A549 (cell line): ENCODE results near the gene FAM110D. TPM values are rescaled to one million over a fixed set of nuclear protein-coding genes. Genes with fewer than 3 reads are reported as not detected.

ENCODE experiments used
- ATAC-seq, 2 experiments: fragments of 200-7000 bp in 1 of 2; fragments of >200 bp in 1 of 2; cut with Nextera tagmentation in 1 of 2; cut with Tn5 transposase in 1 of 2; 3 replicates each; pipeline versions ENCODE4 v1.8.0 to v1.9.1; 2018 to 2020; ENCODE audit warnings: mild to moderate bottlenecking in 1 of 2, moderate library complexity in 1 of 2
- CTCF ChIA-PET: fragments of 300-600 bp; sonication (Branson Sonifier 250); formaldehyde crosslinking; extraction: SDS; loops from one replicate; lab custom pipeline; 2021; ENCODE audit warnings: antibody characterized with exemption, inconsistent platforms; lab: Yijun Ruan, JAX
- POLR2A ChIA-PET: fragments of 350-600 bp; formaldehyde crosslinking; extraction: SDS; loops from one replicate; lab custom pipeline; 2021; ENCODE audit warnings: antibody characterized with exemption, inconsistent platforms; lab: Yijun Ruan, JAX
- DNase-seq, 2 experiments: peaks; one replicate each; pipeline versions ENCODE4 v3.0.0 to v3.0.0-alpha.2; 2011 to 2016; ENCODE audit warnings: low read depth in 1 of 2, low spot score in 1 of 2
- FAIRE-seq: peaks from 2 replicates; lab custom pipeline; 2011; peaks lifted over from hg19 to GRCh38; lab: Jason Lieb, UNC
- H3K27ac ChIP-seq, 2 experiments: fragments of >200 bp; sonication (Bioruptor Twin); formaldehyde crosslinking; 3 replicates each; pipeline ENCODE4 v1.5.1; 2016 to 2017
- H3K4me1 ChIP-seq: fragments of >200 bp; sonication (Bioruptor Twin); formaldehyde crosslinking; 3 replicates; pipeline ENCODE4 v1.6.1; 2016
- H3K4me2 ChIP-seq: fragments of >200 bp; sonication (Bioruptor Twin); formaldehyde crosslinking; 3 replicates; pipeline ENCODE4 v1.6.1; 2016
- H3K4me3 ChIP-seq: fragments of >200 bp; sonication (Bioruptor Twin); formaldehyde crosslinking; 3 replicates; pipeline ENCODE4 v1.5.1; 2016
- H3K9me3 ChIP-seq: fragments of >200 bp; sonication (Bioruptor Twin); formaldehyde crosslinking; 3 replicates; pipeline ENCODE4 v1.6.1; 2016
- BCL3 ChIP-seq: fragments of >200 bp; sonication (Bioruptor Twin); formaldehyde crosslinking; IDR thresholded peaks from 3 replicates; pipeline ENCODE4 v1.6.1; 2016
- BHLHE40 ChIP-seq: IDR thresholded peaks from 2 replicates; pipeline ENCODE4 v1.6.1; 2012; ENCODE audit warnings: low read depth, low read length, inconsistent platforms
- CBX2 ChIP-seq: fragments of 200-600 bp; sonication (generic); IDR thresholded peaks from 2 replicates; pipeline ENCODE4 v1.6.1; 2016; ENCODE audit warnings: low read depth, mild to moderate bottlenecking, borderline replicate concordance
- CHD4 ChIP-seq: fragments of 200-600 bp; sonication (generic); IDR thresholded peaks from 2 replicates; pipeline ENCODE4 v1.6.1; 2016; ENCODE audit warnings: antibody characterized with exemption, mild to moderate bottlenecking, borderline replicate concordance
- ELK1 ChIP-seq: fragments of 150-350 bp; IDR thresholded peaks from 2 replicates; pipeline ENCODE4 v1.6.1; 2014; ENCODE audit warnings: low read depth, mild to moderate bottlenecking, low read length
- EP300 ChIP-seq, 2 experiments: fragments of >200 bp; sonication (Bioruptor Twin); formaldehyde crosslinking; IDR thresholded peaks; 2 replicates in 1 of 2; 3 replicates in 1 of 2; pipeline ENCODE4 v1.6.1; 2016 to 2017
- ESRRA ChIP-seq: fragments of 150-350 bp; IDR thresholded peaks from 2 replicates; pipeline ENCODE4 v1.6.1; 2014; ENCODE audit warnings: mild to moderate bottlenecking, low read length, borderline replicate concordance
- FOSL2 ChIP-seq, 2 experiments: fragments of 450-650 bp in 1 of 2; fragments of >200 bp in 1 of 2; sonication (Bioruptor Twin) in 1 of 2; formaldehyde crosslinking; IDR thresholded peaks; 2 replicates each; pipeline versions ENCODE4 v1.5.0 to v1.6.1; 2016 to 2020; ENCODE audit warnings: mild to moderate bottlenecking in 1 of 2, moderate library complexity in 1 of 2
- GATA3 ChIP-seq: IDR thresholded peaks from 2 replicates; pipeline ENCODE4 v1.6.1; 2012; ENCODE audit warnings: borderline replicate concordance
- HES2 ChIP-seq: fragments of >200 bp; sonication (Bioruptor Twin); formaldehyde crosslinking; IDR thresholded peaks from 2 replicates; pipeline ENCODE4 v1.6.1; 2016
- HMGXB4 ChIP-seq: fragments of 250-450 bp; sonication (Bioruptor Pico); IDR thresholded peaks from 2 replicates; pipeline ENCODE4 v1.5.0; 2021; ENCODE audit warnings: mild to moderate bottlenecking, moderate library complexity, borderline replicate concordance
- HOXB13 ChIP-seq: fragments of 250-450 bp; sonication (Bioruptor Pico); IDR thresholded peaks from 2 replicates; pipeline ENCODE4 v1.5.0; 2020; ENCODE audit warnings: low read depth, mild to moderate bottlenecking, moderate library complexity
- HOXB5 ChIP-seq: fragments of 250-450 bp; sonication (Bioruptor Pico); IDR thresholded peaks from 2 replicates; pipeline ENCODE4 v1.5.0; 2020; ENCODE audit warnings: mild to moderate bottlenecking, moderate library complexity
- JUN ChIP-seq, 2 experiments: fragments of >200 bp; sonication (Bioruptor Twin); formaldehyde crosslinking; IDR thresholded peaks; 2 replicates in 1 of 2; 3 replicates in 1 of 2; pipeline ENCODE4 v1.6.1; 2016 to 2017
- JUNB ChIP-seq: fragments of >200 bp; sonication (Bioruptor Twin); formaldehyde crosslinking; IDR thresholded peaks from 2 replicates; pipeline ENCODE4 v1.6.1; 2016
- KDM1A ChIP-seq: fragments of 200-600 bp; sonication (generic); IDR thresholded peaks from 2 replicates; pipeline ENCODE4 v1.6.1; 2016; ENCODE audit warnings: low read depth, mild to moderate bottlenecking
- MAZ ChIP-seq: fragments of 150-350 bp; IDR thresholded peaks from 2 replicates; pipeline ENCODE4 v1.6.1; 2014; ENCODE audit warnings: antibody characterized with exemption, low read depth, low read length, borderline replicate concordance
- MYC ChIP-seq: IDR thresholded peaks from 2 replicates; pipeline ENCODE4 v1.6.1; 2012; ENCODE audit warnings: mild to moderate bottlenecking, inconsistent platforms, low read length, improper control_type of control experiment, borderline replicate concordance
- NR3C1 ChIP-seq: fragments of >200 bp; sonication (Bioruptor Twin); formaldehyde crosslinking; IDR thresholded peaks from 3 replicates; pipeline ENCODE4 v1.6.1; 2017
- PHF8 ChIP-seq: fragments of 200-600 bp; sonication (generic); IDR thresholded peaks from 2 replicates; pipeline ENCODE4 v1.6.1; 2016; ENCODE audit warnings: low read depth, mild to moderate bottlenecking, antibody characterized with exemption, moderate library complexity, borderline replicate concordance
- RAD21 ChIP-seq, 2 experiments: fragments of >200 bp in 1 of 2; sonication (Bioruptor Twin) in 1 of 2; formaldehyde crosslinking in 1 of 2; IDR thresholded peaks in 1 of 2; conservative IDR thresholded peaks in 1 of 2; 2 replicates in 1 of 2; 3 replicates in 1 of 2; pipeline ENCODE4 v1.6.1; 2012 to 2018; ENCODE audit warnings: inconsistent platforms in 1 of 2
- RFX5 ChIP-seq: fragments of 450-650 bp; IDR thresholded peaks from 2 replicates; pipeline ENCODE4 v1.7.1; 2014; ENCODE audit warnings: antibody characterized with exemption, mild to moderate bottlenecking, moderate library complexity
- RNF2 ChIP-seq: fragments of 200-600 bp; sonication (generic); IDR thresholded peaks from 2 replicates; pipeline ENCODE4 v1.6.1; 2016; ENCODE audit warnings: low read depth, mild to moderate bottlenecking, antibody characterized with exemption, moderate library complexity, borderline replicate concordance
- USF2 ChIP-seq: fragments of 450-650 bp; IDR thresholded peaks from 2 replicates; pipeline ENCODE4 v1.6.1; 2014; ENCODE audit warnings: antibody characterized with exemption
- ZFP36 ChIP-seq: fragments of 450-650 bp; IDR thresholded peaks from 2 replicates; pipeline ENCODE4 v1.6.1; 2014; ENCODE audit warnings: borderline replicate concordance; ENCODE audit not compliant: partially characterized antibody
- ZNF302 ChIP-seq: fragments of 250-450 bp; sonication (Bioruptor Pico); IDR thresholded peaks from 2 replicates; pipeline ENCODE4 v1.9.0; 2021; ENCODE audit warnings: inconsistent platforms, mild to moderate bottlenecking, moderate library complexity
- WGBS: methylation state at CpG from one replicate; pipeline ENCODE4 v1.1.6; 2017; ENCODE audit errors: missing lambda C conversion rate; 5-methylcytosine and 5-hydroxymethylcytosine counted together
- polyA plus RNA-seq, 4 experiments: library from polyadenylated mRNA; depleted of rRNA in 3 of 4; stranded (reverse); fragments of >200 nt; fragmentation: RNase III in 1 of 4; extraction: RNeasy Plus Mini Kit Qiagen cat#74134 plus additional on column Dnase treatment in 1 of 4; gene quantifications; 2 replicates in 3 of 4; 3 replicates in 1 of 4; pipeline ENCODE4 v1.2.3, GENCODE V29; 2011 to 2017

The FAM110D gene
- polyA plus RNA-seq, 2 of the 4 experiments (the other 2 are of a cell fraction): 0.04 TPM

GRCh38 chr1:26184086-26184485 is 25.2 kb downstream of the FAM110D start:
- ChIA-PET CTCF (no interaction called here), POLR2A (no interaction called here)
- no peaks in the 10 kb centered on the region for H3K9me3 ChIP-seq
- no peak for TF ChIP-seq JUNB
- no peak for TF ChIP-seq MYC
- TF ChIP-seq RNF2: no peak
- no peak for TF ChIP-seq FOSL2 (IDR thresholded peaks at IDR 0.05)
- no peak for TF ChIP-seq FOSL2 (CRISPR knock-in tag; IDR thresholded peaks at IDR 0.05)
- TF ChIP-seq NR3C1: no peak
- TF ChIP-seq KDM1A: no peak
- no peak for TF ChIP-seq BHLHE40
- TF ChIP-seq CHD4: no peak
- TF ChIP-seq BCL3: no peak
- TF ChIP-seq CBX2: no peak
- TF ChIP-seq ZFP36: no peak
- TF ChIP-seq JUN (IDR thresholded peaks at IDR 0.05): no peak
- no peak for TF ChIP-seq ZNF302 (CRISPR knock-in tag)
- no peak for TF ChIP-seq PHF8
- no peak for TF ChIP-seq GATA3
- TF ChIP-seq USF2: no peak
- TF ChIP-seq RAD21 (conservative IDR thresholded peaks at IDR 0.05 in 1 of 2, IDR thresholded peaks at IDR 0.05 in 1 of 2): no peak
- no peak for TF ChIP-seq HES2
- TF ChIP-seq ELK1: no peak
- H3K4me2 ChIP-seq: no peak overlapping the region
- no peak overlapping the region for H3K27ac ChIP-seq
- 93% methylated on average over 3 of the region's 7 CpGs for WGBS
- no peak for FAIRE-seq
- H3K4me3 ChIP-seq: no peak overlapping the region
- DNase-seq: no peak
- no peak for ATAC-seq
- no peaks in the 10 kb centered on the region for H3K4me1 ChIP-seq

- no peak for ATAC-seq
- H3K4me3 ChIP-seq: no peak overlapping the region
- 95% methylated on average over 12 of the region's 21 CpGs for WGBS
- CTCF ChIA-PET: interaction anchor here (0.5 kb wide), 1 partner anchor 51 kb away, joined by 3 read pairs; no protein-coding TSS in a partner anchor
- DNase-seq: no peak
- H3K4me1 ChIP-seq: no peaks in the 10 kb centered on the region
- FAIRE-seq: no peak
- no peaks in the 10 kb centered on the region for H3K9me3 ChIP-seq
- no peak overlapping the region for H3K27ac ChIP-seq
- POLR2A ChIA-PET: no interaction called here
- no peak for TF ChIP-seq HOXB13 (CRISPR knock-in tag)
- no peak for TF ChIP-seq ZNF302 (CRISPR knock-in tag)
- TF ChIP-seq MAZ: no peak
- TF ChIP-seq HES2: no peak
- TF ChIP-seq CHD4: no peak
- TF ChIP-seq MYC: no peak
- no peak for TF ChIP-seq EP300 (IDR thresholded peaks at IDR 0.05)
- no peak for TF ChIP-seq HOXB5 (CRISPR knock-in tag)
- no peak for TF ChIP-seq RFX5
- no peak for TF ChIP-seq ESRRA
- TF ChIP-seq HMGXB4: no peak
- TF ChIP-seq, all 56 proteins: peak for 0
- no peak overlapping the region for H3K4me2 ChIP-seq
Observed at GRCh38 chr1:26184883-26185282, 26.0 kb downstream of the FAM110D start.
